Thyroid gland (tissue), 4 donors: ENCODE measurements around the gene CCSER1. TPM values are rescaled to one million over a fixed set of nuclear protein-coding genes. Genes with fewer than 3 reads are reported as not detected.

ENCODE experiments used
- DNase-seq, 2 donors: peaks; one replicate each; pipeline ENCODE4 v3.0.0-alpha.2; 2019
- H3K27ac ChIP-seq, 3 donors: fragments of 200-600 bp; sonication (generic); 1 replicate in 2 of 3; 2 replicates in 1 of 3; pipeline ENCODE4 v1.5.1; 2016 to 2019; ENCODE audit warnings: mild to moderate bottlenecking in 1 of 3, moderate library complexity in 1 of 3
- H3K27me3 ChIP-seq: fragments of 200-600 bp; sonication (generic); one replicate; pipeline ENCODE4 v1.5.1; 2019
- H3K36me3 ChIP-seq, 2 donors: fragments of 200-600 bp; sonication (generic); one replicate each; pipeline ENCODE4 v1.5.1; 2016 to 2019
- H3K4me1 ChIP-seq, 2 donors: fragments of 200-600 bp; sonication (generic); one replicate each; pipeline ENCODE4 v1.5.1; 2017 to 2019
- H3K4me3 ChIP-seq, 3 donors: fragments of 200-600 bp; sonication (generic); replicated peaks in 1 of 3; 1 replicate in 2 of 3; 2 replicates in 1 of 3; pipeline ENCODE4 v1.5.1; 2016; ENCODE audit warnings: mild to moderate bottlenecking in 1 of 3
- H3K9me3 ChIP-seq: fragments of 200-600 bp; sonication (generic); one replicate; pipeline ENCODE4 v1.5.1; 2017
- CTCF ChIP-seq, 6 experiments: fragments of 200-600 bp in 3 of 6; fragments of 450-650 bp in 3 of 6; sonication (generic) in 3 of 6; IDR thresholded peaks; one replicate each; pipeline ENCODE4 v1.5.1; 2016 to 2019; ENCODE audit warnings: antibody characterized with exemption in 6 of 6, mild to moderate bottlenecking in 2 of 6, inconsistent platforms in 1 of 6, moderate library complexity in 1 of 6
- POLR2A ChIP-seq, 2 donors: fragments of 450-650 bp; IDR thresholded peaks; one replicate each; pipeline ENCODE4 v1.6.1; 2017; ENCODE audit warnings: antibody characterized with exemption in 2 of 2, mild to moderate bottlenecking in 2 of 2, moderate library complexity in 1 of 2
- WGBS, 2 donors: methylation state at CpG; one replicate each; pipeline ENCODE4 v1.1.5; 2017; 5-methylcytosine and 5-hydroxymethylcytosine counted together
- intact Hi-C: fragments of 100-400 bp; cut with DNase I; formaldehyde crosslinking; loops from one replicate; pipeline ENCODE4 v1.15.1; 2023
- total RNA-seq, 4 donors: library from RNA; depleted of rRNA; stranded (reverse); fragments of >200 nt; gene quantifications; one replicate each; pipeline ENCODE4 v1.2.3, GENCODE V29; 2016

The CCSER1 gene
- total RNA-seq, 4 donors from 2014 or later, result 37.7 to 52.3 (median 43.3) TPM

GRCh38 chr4:90597927-90598326 is 470.7 kb downstream of the CCSER1 start:
- DNase-seq, result no peak
- WGBS, 2 donors, result 86 to 91% methylated on average over 4 of the region's 4 CpGs
- no peaks in the 10 kb centered on the region for H3K9me3 ChIP-seq
- no peak overlapping the region for H3K27ac ChIP-seq
- H3K4me1 ChIP-seq, result no peaks in the 10 kb centered on the region
- TF ChIP-seq POLR2A (IDR thresholded peaks at IDR 0.05) (no peak), CTCF (IDR thresholded peaks at IDR 0.05) (no peak)
- H3K36me3 ChIP-seq, result no peaks in the 10 kb centered on the region
- intact Hi-C loops, result no loop called here
- no peak overlapping the region for H3K4me3 ChIP-seq
- no peaks in the 10 kb centered on the region for H3K27me3 ChIP-seq

- intact Hi-C loops, result no loop called here
- Histone ChIP-seq H3K9me3 (no peaks in the 10 kb centered on the region), H3K27ac (no peak overlapping the region), H3K36me3 (no peaks in the 10 kb centered on the region), H3K4me1 (no peaks in the 10 kb centered on the region), H3K27me3 (no peaks in the 10 kb centered on the region), H3K4me3 (no peak overlapping the region)
- TF ChIP-seq POLR2A (IDR thresholded peaks at IDR 0.05) (no peak), CTCF (IDR thresholded peaks at IDR 0.05) (no peak)
- 67 to 95% methylated on average over 2 of the region's 2 CpGs for WGBS, 2 donors
- no peak for DNase-seq
Observed at GRCh38 chr4:90598741-90599140, 471.5 kb downstream of the CCSER1 start.

GRCh38 chr4:90602726-90603125 is 475.5 kb downstream of the CCSER1 start:
- H3K27ac ChIP-seq, result no peak overlapping the region
- TF ChIP-seq POLR2A (IDR thresholded peaks at IDR 0.05) (no peak), CTCF (IDR thresholded peaks at IDR 0.05) (no peak)
- H3K4me1 ChIP-seq, result no peaks in the 10 kb centered on the region
- intact Hi-C loops, result no loop called here
- H3K36me3 ChIP-seq, result no peaks in the 10 kb centered on the region
- no peak overlapping the region for H3K4me3 ChIP-seq
- DNase-seq, result no peak
- no peaks in the 10 kb centered on the region for H3K9me3 ChIP-seq
- 88 to 94% methylated on average over 4 of the region's 4 CpGs for WGBS, 2 donors
- H3K27me3 ChIP-seq, result no peaks in the 10 kb centered on the region

GRCh38 chr4:90603540-90603939 is 476.3 kb downstream of the CCSER1 start:
- no peak overlapping the region for H3K4me3 ChIP-seq
- no peaks in the 10 kb centered on the region for H3K9me3 ChIP-seq
- no peaks in the 10 kb centered on the region for H3K27me3 ChIP-seq
- TF ChIP-seq CTCF (IDR thresholded peaks at IDR 0.05) (no peak), POLR2A (IDR thresholded peaks at IDR 0.05) (no peak)
- WGBS, 2 donors, result 71 to 92% methylated on average over 2 of the region's 2 CpGs
- H3K27ac ChIP-seq, result no peak overlapping the region
- no peaks in the 10 kb centered on the region for H3K36me3 ChIP-seq
- no peak for DNase-seq
- no peaks in the 10 kb centered on the region for H3K4me1 ChIP-seq
- intact Hi-C loops, result no loop called here

DNA sequence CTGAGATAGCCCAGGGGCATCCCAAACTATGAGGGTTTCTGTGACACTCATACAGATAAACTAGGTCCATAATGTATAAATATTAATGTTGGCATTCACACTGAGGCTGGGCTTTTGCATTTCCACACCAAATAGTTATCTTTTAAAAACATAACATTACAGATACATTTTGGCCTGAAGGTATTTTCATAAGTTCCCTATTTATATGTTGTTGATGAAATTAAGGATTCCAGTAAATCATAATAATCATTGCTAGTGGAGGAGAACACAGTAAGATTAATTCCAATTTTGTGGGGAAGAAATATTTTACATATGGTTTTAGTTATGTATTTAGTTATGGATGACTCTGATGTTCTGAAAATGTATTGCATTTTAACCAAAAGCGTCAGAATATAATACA is 479.6 kb downstream of the CCSER1 start:
- DNase-seq, result no peak
- Histone ChIP-seq H3K36me3 (no peaks in the 10 kb centered on the region), H3K9me3 (no peaks in the 10 kb centered on the region), H3K27ac (no peak overlapping the region), H3K4me1 (no peaks in the 10 kb centered on the region), H3K4me3 (no peak overlapping the region), H3K27me3 (no peaks in the 10 kb centered on the region)
- intact Hi-C loops, result no loop called here
- 83 to 88% methylated on average over 1 of the region's 1 CpG for WGBS, 2 donors
- TF ChIP-seq POLR2A (IDR thresholded peaks at IDR 0.05), result no peak
- no peak for TF ChIP-seq CTCF (IDR thresholded peaks at IDR 0.05)
